ENCODE measurements around the gene TNRC6B.

Gene TNRC6B

GRCh38 chr22:40281717-40282116 lies 104.0 kb downstream of the TNRC6B start:
- H3K4me3 ChIP-seq (ENCODE audit: low read depth, low read length): no peak overlapping the region
- DNase-seq (ENCODE audit: low read depth): no peak
- TF ChIP-seq CTCF (IDR thresholded peaks at IDR 0.05; ENCODE audit: low read depth, low read length) (no peak), MAX (IDR thresholded peaks at IDR 0.05; ENCODE audit: low read depth, low read length) (no peak), POLR2A (IDR thresholded peaks at IDR 0.05; ENCODE audit: extremely low read depth, insufficient read length) (no peak), MYC (IDR thresholded peaks at IDR 0.05; ENCODE audit: low read depth, low read length) (no peak)

GRCh38 chr22:40285513-40285912 lies 107.8 kb downstream of the TNRC6B start:
- no peak overlapping the region for H3K4me3 ChIP-seq (ENCODE audit: low read depth, low read length)
- DNase-seq (ENCODE audit: low read depth): no peak
- TF ChIP-seq POLR2A (IDR thresholded peaks at IDR 0.05; ENCODE audit: extremely low read depth, insufficient read length): no peak
- TF ChIP-seq MAX (IDR thresholded peaks at IDR 0.05; ENCODE audit: low read depth, low read length): no peak
- no peak for TF ChIP-seq MYC (IDR thresholded peaks at IDR 0.05; ENCODE audit: low read depth, low read length)
- no peak for TF ChIP-seq CTCF (IDR thresholded peaks at IDR 0.05; ENCODE audit: low read depth, low read length)

- no peak for TF ChIP-seq CTCF (IDR thresholded peaks at IDR 0.05; ENCODE audit: low read depth, low read length)
- DNase-seq (ENCODE audit: low read depth): no peak
- H3K4me3 ChIP-seq (ENCODE audit: low read depth, low read length): no peak overlapping the region
Observed at GRCh38 chr22:40289991-40290459, 112.3 kb downstream of the TNRC6B start.

GRCh38 chr22:40290516-40290915 lies 112.8 kb downstream of the TNRC6B start:
- no peak overlapping the region for H3K4me3 ChIP-seq (ENCODE audit: low read depth, low read length)
- no peak for TF ChIP-seq POLR2A (IDR thresholded peaks at IDR 0.05; ENCODE audit: extremely low read depth, insufficient read length)
- no peak for TF ChIP-seq CTCF (IDR thresholded peaks at IDR 0.05; ENCODE audit: low read depth, low read length)
- TF ChIP-seq MYC (IDR thresholded peaks at IDR 0.05; ENCODE audit: low read depth, low read length): no peak
- no peak for TF ChIP-seq MAX (IDR thresholded peaks at IDR 0.05; ENCODE audit: low read depth, low read length)
- DNase-seq (ENCODE audit: low read depth): no peak

- no peak for TF ChIP-seq CTCF (IDR thresholded peaks at IDR 0.05; ENCODE audit: low read depth, low read length)
- no peak for TF ChIP-seq MYC (IDR thresholded peaks at IDR 0.05; ENCODE audit: low read depth, low read length)
- no peak for TF ChIP-seq POLR2A (IDR thresholded peaks at IDR 0.05; ENCODE audit: extremely low read depth, insufficient read length)
- TF ChIP-seq MAX (IDR thresholded peaks at IDR 0.05; ENCODE audit: low read depth, low read length): no peak
- no peak for DNase-seq (ENCODE audit: low read depth)
- no peak overlapping the region for H3K4me3 ChIP-seq (ENCODE audit: low read depth, low read length)
Observed at GRCh38 chr22:40294696-40295095, 117.0 kb downstream of the TNRC6B start.

GRCh38 chr22:40300316-40300715 lies 122.6 kb downstream of the TNRC6B start:
- no peak for TF ChIP-seq MYC (IDR thresholded peaks at IDR 0.05; ENCODE audit: low read depth, low read length)
- TF ChIP-seq POLR2A (IDR thresholded peaks at IDR 0.05; ENCODE audit: extremely low read depth, insufficient read length): no peak
- TF ChIP-seq MAX (IDR thresholded peaks at IDR 0.05; ENCODE audit: low read depth, low read length): no peak

More at GRCh38 chr22:40300316-40300715, 122.6 kb downstream of the TNRC6B start:
- no peak for DNase-seq (ENCODE audit: low read depth)
- H3K4me3 ChIP-seq (ENCODE audit: low read depth, low read length): no peak overlapping the region
